GM21360 (cell line): ENCODE measurements around the gene AKR1C8.
"Not testable (repeated sequence)": the region's sequence is repeated elsewhere in the genome, so short reads cannot be mapped to it uniquely, and the experiment has no call there.

Experiments
- ATAC-seq: cut with Tn5 transposase; IDR thresholded peaks from one replicate; pipeline ENCODE4 v1.9.1; 2021; ENCODE audit warnings: mild to moderate bottlenecking, moderate library complexity; ENCODE audit not compliant: unreplicated experiment

AKR1C8 gene

GRCh38 chr10:5168897-5169420 is 16.0 kb downstream of the AKR1C8 start:
- ATAC-seq: no peak

- ATAC-seq: no peak
Observed at GRCh38 chr10:5165738-5166137, 19.2 kb downstream of the AKR1C8 start.

- ATAC-seq: no peak
Observed at GRCh38 chr10:5163487-5163886, 21.5 kb downstream of the AKR1C8 start.

- ATAC-seq: no peak
Observed at GRCh38 chr10:5159126-5159525, 25.8 kb downstream of the AKR1C8 start.

GRCh38 chr10:5157501-5157900 is 27.4 kb downstream of the AKR1C8 start:
- no peak for ATAC-seq

GRCh38 chr10:5155951-5156350 is 29.0 kb downstream of the AKR1C8 start:
- no peak for ATAC-seq

GRCh38 chr10:5151076-5151475 is 33.9 kb downstream of the AKR1C8 start:
- ATAC-seq: no peak

- no peak for ATAC-seq
Observed at GRCh38 chr10:5148678-5149032, 36.3 kb downstream of the AKR1C8 start.

GRCh38 chr10:5147981-5148677 is 36.8 kb downstream of the AKR1C8 start:
- no peak for ATAC-seq

- ATAC-seq: no peak
Observed at GRCh38 chr10:5147255-5147980, 37.5 kb downstream of the AKR1C8 start.

- ATAC-seq: no peak
Observed at GRCh38 chr10:5146920-5147254, 38.1 kb downstream of the AKR1C8 start.

GRCh38 chr10:5143137-5143536 is 41.8 kb downstream of the AKR1C8 start:
- no peak for ATAC-seq

GRCh38 chr10:5142199-5142598 is 42.8 kb downstream of the AKR1C8 start:
- no peak for ATAC-seq

GRCh38 chr10:5137699-5138098 is 47.3 kb downstream of the AKR1C8 start:
- not testable (repeated sequence) for ATAC-seq

GRCh38 chr10:5136468-5137087 is 48.4 kb downstream of the AKR1C8 start:
- ATAC-seq: no peak

- no peak for ATAC-seq
Observed at GRCh38 chr10:5135581-5135980, 49.4 kb downstream of the AKR1C8 start.

- ATAC-seq: no peak
Observed at GRCh38 chr10:5125315-5126044, 59.5 kb downstream of the AKR1C8 start.

GRCh38 chr10:5123886-5124285 is 61.1 kb downstream of the AKR1C8 start:
- no peak for ATAC-seq

GRCh38 chr10:5119997-5120396 is 65.0 kb downstream of the AKR1C8 start:
- ATAC-seq: not testable (repeated sequence)

- ATAC-seq: no peak
Observed at GRCh38 chr10:5117026-5117425, 67.9 kb downstream of the AKR1C8 start.

GRCh38 chr10:5116621-5117020 is 68.3 kb downstream of the AKR1C8 start:
- ATAC-seq: no peak
